ENCODE measurements around the gene STRIP1.
"Not testable (repeated sequence)": the region's sequence is repeated elsewhere in the genome, so short reads cannot be mapped to it uniquely, and the experiment has no call there.

STRIP1 gene

GRCh38 chr1:110070671-110071242 is 36.3 kb downstream of the STRIP1 start, which contains the start of gene ALX3:
TSS of gene ALX3 (minus strand) at chr1:110070672. CDS start at chr1:110070612, 60 bp downstream.
- DNase-seq: no peak

GRCh38 chr1:110074166-110074565 is 39.7 kb downstream of the STRIP1 start:
- no peak for DNase-seq

- DNase-seq: no peak
These were observed 42.5 kb downstream of the STRIP1 start for GRCh38 chr1:110076789-110077500.

GRCh38 chr1:110079995-110080394 is 45.6 kb downstream of the STRIP1 start:
- DNase-seq: not testable (repeated sequence)

- DNase-seq: no peak
These were observed 46.6 kb downstream of the STRIP1 start for GRCh38 chr1:110081061-110081460.

- no peak for DNase-seq
These were observed 48.1 kb downstream of the STRIP1 start for GRCh38 chr1:110082477-110082876.

- DNase-seq: peak in 1 of 2 experiments; percentile 13
These were observed 48.8 kb downstream of the STRIP1 start for GRCh38 chr1:110083061-110083865.

GRCh38 chr1:110083866-110084226 is 49.4 kb downstream of the STRIP1 start:
- peak in 1 of 2 experiments; percentile 24 for DNase-seq

GRCh38 chr1:110084227-110085078 is 50.0 kb downstream of the STRIP1 start:
- DNase-seq: peak; percentile 35 to 48

GRCh38 chr1:110085671-110086070 is 51.2 kb downstream of the STRIP1 start:
- DNase-seq: no peak

- no peak for DNase-seq
These were observed 52.5 kb downstream of the STRIP1 start for GRCh38 chr1:110086961-110087360.

- DNase-seq: peak; percentile 46 to 61
These were observed 53.7 kb downstream of the STRIP1 start for GRCh38 chr1:110087812-110088738.

GRCh38 chr1:110088739-110089316 is 54.4 kb downstream of the STRIP1 start:
- DNase-seq: no peak

GRCh38 chr1:110089561-110090275 is 55.3 kb downstream of the STRIP1 start:
- no peak for DNase-seq

GRCh38 chr1:110091381-110091780 is 57.0 kb downstream of the STRIP1 start:
- DNase-seq: no peak

GRCh38 chr1:110091791-110092190 is 57.4 kb downstream of the STRIP1 start:
- DNase-seq: no peak

- no peak for DNase-seq
These were observed 58.6 kb downstream of the STRIP1 start for GRCh38 chr1:110092991-110093390.

- DNase-seq: no peak
These were observed 60.7 kb downstream of the STRIP1 start for GRCh38 chr1:110094931-110095654.

- DNase-seq: no peak
These were observed 63.2 kb downstream of the STRIP1 start for GRCh38 chr1:110097507-110098221.

Data from activated CD4-positive, alpha-beta T cell treated with anti-CD3 and anti-CD28 coated beads, Interleukin-2, amount 50 U/mL, for 48 hours (primary cell).